NT2/D1 (cell line): ENCODE results near the gene MAP2K6.

Experiments
- SUZ12 ChIP-seq: IDR thresholded peaks from 2 replicates; pipeline ENCODE4 v1.6.1; 2011; ENCODE audit not compliant: insufficient read length, insufficient read depth; ENCODE audit errors: extremely low read depth
- YY1 ChIP-seq: IDR thresholded peaks from 2 replicates; pipeline ENCODE4 v1.6.1; 2011; ENCODE audit not compliant: insufficient read length, insufficient read depth
- ZNF274 ChIP-seq: IDR thresholded peaks from 2 replicates; pipeline ENCODE4 v1.6.1; 2011; ENCODE audit warnings: mild to moderate bottlenecking, low read depth, low read length

DNA sequence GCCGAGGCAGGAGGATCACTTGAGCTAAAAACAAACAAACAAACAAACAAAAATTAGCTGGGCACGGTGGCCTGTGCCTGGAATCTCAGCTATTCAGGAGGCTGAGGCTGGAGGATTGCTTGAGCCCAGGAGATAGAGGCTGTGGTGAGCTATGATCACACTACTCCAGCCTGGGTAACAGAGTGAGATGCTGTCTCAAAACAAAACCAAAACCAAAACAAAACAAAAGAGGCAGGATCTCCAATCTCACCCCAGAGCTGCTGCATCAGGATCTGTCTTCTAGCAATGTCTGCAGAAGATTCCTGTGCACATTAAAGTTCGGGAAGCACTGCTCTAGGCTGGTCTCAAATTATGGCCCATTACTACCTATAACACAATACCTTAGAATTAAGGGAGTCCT lies 43.1 kb downstream of the MAP2K6 start:
- TF ChIP-seq SUZ12 (no peak), ZNF274 (no peak), YY1 (no peak)
